Measurements from ENCODE around the gene LENG8. TPM values are rescaled to one million over a fixed set of nuclear protein-coding genes. Genes with fewer than 3 reads are reported as not detected.

Gene LENG8
- total and polyA plus RNA-seq, 2 of the 8 experiments (the other 6 are each of a cell fraction or from before 2014, with no cell fraction given): 62.2 to 108 TPM

DNA sequence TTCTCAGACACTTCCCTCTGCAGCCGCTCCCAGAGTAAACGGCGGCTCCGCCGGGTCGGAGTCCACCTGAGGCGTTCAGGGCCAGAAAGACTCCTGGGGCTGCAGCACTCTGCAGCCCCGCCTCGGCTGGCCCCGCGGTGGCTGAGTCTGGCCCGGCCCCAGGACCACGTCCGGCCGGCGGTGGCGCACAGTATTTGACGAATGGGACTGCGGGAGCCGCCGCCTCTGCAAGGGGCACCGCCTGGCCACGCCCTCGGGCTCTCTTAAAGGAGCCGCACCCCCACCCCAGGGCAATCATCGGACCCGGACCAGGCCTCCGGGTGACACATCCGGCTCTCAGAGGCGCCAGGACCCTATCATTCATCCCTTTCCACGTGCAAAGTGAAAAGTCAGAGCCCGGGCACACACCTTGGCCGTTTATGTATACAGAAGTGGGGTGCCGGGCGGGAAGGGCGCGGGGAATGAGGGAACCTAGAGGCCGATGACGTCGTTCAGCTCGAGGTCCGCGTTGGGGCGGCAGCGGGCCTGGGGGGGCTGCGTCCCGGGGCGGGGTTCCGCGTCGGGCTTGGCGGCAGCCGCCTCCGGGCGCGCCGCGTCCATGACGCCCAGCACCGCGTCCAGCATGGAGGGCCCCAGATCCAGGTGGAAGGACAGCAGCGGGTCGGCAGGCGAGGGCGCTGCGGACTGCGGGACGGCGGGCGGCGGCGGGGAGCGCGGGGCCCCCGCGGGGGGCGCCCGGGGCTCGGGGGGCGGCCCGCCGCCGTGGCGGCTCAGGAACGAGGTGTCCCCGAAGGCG is 15.8 kb downstream of the LENG8 start (continued):
- no peak for TF ChIP-seq RNF2 (IDR thresholded peaks at IDR 0.05; ENCODE audit: borderline replicate concordance, low read depth, low read length, missing control alignments, poor library complexity, severe bottlenecking)
- no peak for TF ChIP-seq BACH1 (IDR thresholded peaks at IDR 0.05; ENCODE audit: low read length)
- no peak for TF ChIP-seq SIX5 (IDR thresholded peaks at IDR 0.05; ENCODE audit: low read depth, low read length)
- no peak for TF ChIP-seq JUN (IDR thresholded peaks at IDR 0.05; ENCODE audit: low read depth, low read length)
- TF ChIP-seq SAP30 (IDR thresholded peaks at IDR 0.05; ENCODE audit: insufficient read depth, insufficient replicate concordance, low read length): no peak
- TF ChIP-seq POLR2AphosphoS5 (IDR thresholded peaks at IDR 0.05; ENCODE audit: low read depth, low read length): no peak; the same call in 1 of the 2 replicates
- no peak for TF ChIP-seq KDM5A (IDR thresholded peaks at IDR 0.05; ENCODE audit: low read length)
- peak; percentile 82 for TF ChIP-seq KDM4A (IDR thresholded peaks at IDR 0.05; ENCODE audit: low read depth, low read length, severe bottlenecking)
- peak; percentile 46 for TF ChIP-seq ASH2L (IDR thresholded peaks at IDR 0.05; ENCODE audit: low read length)
- TF ChIP-seq, protein P1, sequence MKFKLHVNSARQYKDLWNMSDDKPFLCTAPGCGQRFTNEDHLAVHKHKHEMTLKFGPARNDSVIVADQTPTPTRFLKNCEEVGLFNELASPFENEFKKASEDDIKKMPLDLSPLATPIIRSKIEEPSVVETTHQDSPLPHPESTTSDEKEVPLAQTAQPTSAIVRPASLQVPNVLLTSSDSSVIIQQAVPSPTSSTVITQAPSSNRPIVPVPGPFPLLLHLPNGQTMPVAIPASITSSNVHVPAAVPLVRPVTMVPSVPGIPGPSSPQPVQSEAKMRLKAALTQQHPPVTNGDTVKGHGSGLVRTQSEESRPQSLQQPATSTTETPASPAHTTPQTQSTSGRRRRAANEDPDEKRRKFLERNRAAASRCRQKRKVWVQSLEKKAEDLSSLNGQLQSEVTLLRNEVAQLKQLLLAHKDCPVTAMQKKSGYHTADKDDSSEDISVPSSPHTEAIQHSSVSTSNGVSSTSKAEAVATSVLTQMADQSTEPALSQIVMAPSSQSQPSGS (IDR thresholded peaks at IDR 0.05; ENCODE audit: low read length): no peak
- TF ChIP-seq RFX5 (IDR thresholded peaks at IDR 0.05; ENCODE audit: borderline replicate concordance, low read depth, low read length): 0 out of 2 replicates have a peak, but pooled peaks have one; percentile 10
- peak in 1 of 2 experiments; percentile 26; a peak in 1 of 3 replicates for TF ChIP-seq EP300 (IDR thresholded peaks at IDR 0.05; ENCODE audit: borderline replicate concordance in 1 of 2, low read depth in 2 of 2, low read length in 2 of 2)
- no peak for TF ChIP-seq MAFK (IDR thresholded peaks at IDR 0.05; ENCODE audit: low read depth, low read length)
- 0 out of 2 replicates have a peak, but pooled peaks have one; percentile 17 for TF ChIP-seq EGR1 (IDR thresholded peaks at IDR 0.05; ENCODE audit: borderline replicate concordance, low read depth, low read length)
- no peak for TF ChIP-seq NANOG (IDR thresholded peaks at IDR 0.05; ENCODE audit: insufficient read depth, low read depth, low read length, poor library complexity, severe bottlenecking)
- peak in 1 of 2 experiments; percentile 46; a peak in 2 of 4 replicates for TF ChIP-seq SIN3A (conservative IDR thresholded peaks at IDR 0.05 in 1 of 2, IDR thresholded peaks at IDR 0.05 in 1 of 2; ENCODE audit: low read depth in 1 of 2, low read length in 2 of 2)
- TF ChIP-seq TEAD4 (IDR thresholded peaks at IDR 0.05; ENCODE audit: low read depth, low read length): no peak
- TF ChIP-seq EZH2 (IDR thresholded peaks at IDR 0.05; ENCODE audit: low read depth, low read length, severe bottlenecking): no peak
- peak; percentile 38; the same call in 1 of the 2 replicates for TF ChIP-seq CHD1 (IDR thresholded peaks at IDR 0.05; ENCODE audit: low read depth, low read length)
- no peak for TF ChIP-seq HDAC6 (IDR thresholded peaks at IDR 0.05; ENCODE audit: low read depth, low read length)
- TF ChIP-seq YY1 (IDR thresholded peaks at IDR 0.05; ENCODE audit: low read depth, low read length): no peak

Data from H1 (cell line).